Sigmoid colon (tissue), 4 donors: ENCODE results near the gene AFF2.

Experiments used
- CTCF ChIP-seq, 4 experiments: fragments of 450-650 bp in 3 of 4; fragments of 200-600 bp in 1 of 4; IDR thresholded peaks; one replicate each; pipeline ENCODE4 v1.5.1; 2016 to 2019; ENCODE audit warnings: antibody characterized with exemption in 4 of 4, mild to moderate bottlenecking in 3 of 4, moderate library complexity in 2 of 4
- EP300 ChIP-seq, 4 donors: sonication (generic); formaldehyde crosslinking; IDR thresholded peaks; one replicate each; pipeline ENCODE4 v1.6.1; 2017; ENCODE audit warnings: antibody characterized with exemption in 4 of 4
- POLR2A ChIP-seq, 2 donors: fragments of 450-650 bp; IDR thresholded peaks; one replicate each; pipeline ENCODE4 v1.6.1; 2016; ENCODE audit warnings: antibody characterized with exemption in 2 of 2, mild to moderate bottlenecking in 2 of 2, moderate library complexity in 2 of 2
- POLR2AphosphoS5 ChIP-seq, 4 donors: sonication (generic); formaldehyde crosslinking; IDR thresholded peaks; one replicate each; pipeline ENCODE4 v1.6.1; 2017; ENCODE audit warnings: antibody characterized with exemption in 4 of 4

GRCh38 chrX:148958901-148959300, 458.5 kb downstream of the AFF2 start:
- TF ChIP-seq EP300 (IDR thresholded peaks at IDR 0.05) (no peak), CTCF (IDR thresholded peaks at IDR 0.05) (no peak), POLR2AphosphoS5 (IDR thresholded peaks at IDR 0.05) (no peak), POLR2A (IDR thresholded peaks at IDR 0.05) (no peak)
